H1 (cell line): ENCODE measurements around the gene SH3BP2. TPM values are rescaled to one million over a fixed set of nuclear protein-coding genes. Genes with fewer than 3 reads are reported as not detected.

Experiments used
- CTCF ChIA-PET: fragments of 300-600 bp; sonication (Branson Sonifier 250); formaldehyde crosslinking; loops from one replicate; lab custom pipeline; 2021; ENCODE audit not compliant: partially characterized antibody; lab: Charles Lee
- POLR2A ChIA-PET: fragments of 300-600 bp; sonication (Branson Sonifier 250); formaldehyde crosslinking; loops from one replicate; lab custom pipeline; 2021; ENCODE audit warnings: inconsistent platforms; ENCODE audit not compliant: partially characterized antibody; lab: Charles Lee
- DNase-seq, 2 experiments: peaks; one replicate each; pipeline versions ENCODE4 v3.0.0 to v3.0.0-alpha.2; 2010 to 2022; ENCODE audit warnings: low spot score in 2 of 2, low read depth in 1 of 2, mixed read lengths in 1 of 2
- FAIRE-seq: peaks from 2 replicates; lab custom pipeline; 2011; peaks lifted over from hg19 to GRCh38; lab: Jason Lieb, UNC
- H2AFZ ChIP-seq: 2 replicates; pipeline ENCODE4 v1.8.1; 2012; ENCODE audit warnings: low read length, inconsistent platforms
- H2AK5ac ChIP-seq: 2 replicates; pipeline ENCODE4 v1.6.1; 2013; ENCODE audit warnings: low read depth, low read length
- H2BK120ac ChIP-seq: replicated peaks from 2 replicates; pipeline ENCODE3; 2013; ENCODE audit warnings: low read depth, low read length, inconsistent platforms
- H2BK12ac ChIP-seq: 2 replicates; pipeline ENCODE4 v1.6.1; 2013; ENCODE audit warnings: low read depth, low read length
- H2BK15ac ChIP-seq: 2 replicates; pipeline ENCODE4 v1.6.1; 2013; ENCODE audit warnings: low read length
- H2BK20ac ChIP-seq: 2 replicates; pipeline ENCODE4 v1.6.1; 2013; ENCODE audit warnings: low read length
- H2BK5ac ChIP-seq: 2 replicates; pipeline ENCODE4 v1.6.1; 2013; ENCODE audit warnings: low read depth, low read length
- H3K14ac ChIP-seq: 2 replicates; pipeline ENCODE4 v1.6.1; 2013; ENCODE audit warnings: inconsistent platforms; ENCODE audit not compliant: insufficient read length
- H3K18ac ChIP-seq: 2 replicates; pipeline ENCODE4 v1.6.1; 2013; ENCODE audit warnings: low read length; ENCODE audit errors: extremely low read depth
- H3K23ac ChIP-seq: 2 replicates; pipeline ENCODE4 v1.6.1; 2013; ENCODE audit warnings: inconsistent platforms; ENCODE audit not compliant: insufficient read length
- H3K23me2 ChIP-seq: 2 replicates; pipeline ENCODE4 v1.6.1; 2013; ENCODE audit warnings: low read depth, low read length
- H3K27ac ChIP-seq: 2 replicates; pipeline ENCODE4 v1.6.1; 2011; ENCODE audit warnings: low read depth, low read length, inconsistent platforms
- H3K27me3 ChIP-seq, 4 experiments: replicated peaks in 1 of 4; 1 replicate in 1 of 4; 2 replicates in 3 of 4; pipeline versions ENCODE4 v1.6.1 to v1.8.1; 2011 to 2013; ENCODE audit warnings: low read length in 3 of 4, mild to moderate bottlenecking in 3 of 4, inconsistent platforms in 2 of 4, mixed read lengths in 2 of 4, moderate library complexity in 1 of 4; ENCODE audit not compliant: control insufficient read depth in 3 of 4, insufficient read depth in 3 of 4; ENCODE audit errors: extremely low read depth in 1 of 4
- H3K36me3 ChIP-seq, 4 experiments: 2 replicates each; pipeline versions ENCODE4 v1.6.1 to v1.8.1; 2011 to 2013; ENCODE audit warnings: mild to moderate bottlenecking in 4 of 4, low read length in 3 of 4, moderate library complexity in 2 of 4, control low read depth in 1 of 4, inconsistent platforms in 1 of 4; ENCODE audit not compliant: insufficient read depth in 4 of 4, control insufficient read depth in 2 of 4
- H3K4ac ChIP-seq: replicated peaks from 2 replicates; pipeline ENCODE3; 2013; ENCODE audit warnings: low read length, low read depth, mixed read lengths, inconsistent platforms; ENCODE audit not compliant: insufficient read length
- H3K4me1 ChIP-seq, 4 experiments: replicated peaks in 1 of 4; 1 replicate in 1 of 4; 2 replicates in 3 of 4; pipeline versions ENCODE4 v1.6.1 to v1.8.1; 2011 to 2013; ENCODE audit warnings: low read length in 3 of 4, inconsistent platforms in 2 of 4, mixed read lengths in 1 of 4; ENCODE audit not compliant: insufficient read depth in 4 of 4, control insufficient read depth in 3 of 4
- H3K4me2 ChIP-seq, 2 experiments: 2 replicates each; pipeline versions ENCODE4 v1.6.1 to v1.8.1; 2011 to 2013; ENCODE audit warnings: low read depth in 2 of 2, low read length in 2 of 2, control low read depth in 1 of 2, inconsistent platforms in 1 of 2, mild to moderate bottlenecking in 1 of 2; ENCODE audit not compliant: insufficient read depth in 1 of 2
- H3K4me3 ChIP-seq, 4 experiments: fragments of 200-600, 300-600 bp in 1 of 4; sonication (generic), shearing (Covaris generic), sonication (Bioruptor Twin) in 1 of 4; 2 replicates each; pipeline versions ENCODE4 v1.5.1 to v1.8.1; 2011 to 2016; ENCODE audit warnings: low read length in 4 of 4, low read depth in 3 of 4, control low read depth in 2 of 4, inconsistent platforms in 2 of 4, mild to moderate bottlenecking in 2 of 4, mixed read lengths in 1 of 4, moderate library complexity in 1 of 4; ENCODE audit not compliant: insufficient read depth in 2 of 4; ENCODE audit errors: extremely low read depth in 1 of 4
- H3K56ac ChIP-seq: replicated peaks from 2 replicates; pipeline ENCODE3; 2013; ENCODE audit warnings: low read depth, mild to moderate bottlenecking, mixed read lengths, low read length, inconsistent platforms; ENCODE audit not compliant: insufficient read length
- H3K79me1 ChIP-seq: 2 replicates; pipeline ENCODE4 v1.6.1; 2013; ENCODE audit warnings: low read depth, low read length, control low read depth
- H3K79me2 ChIP-seq, 2 experiments: 2 replicates each; pipeline versions ENCODE4 v1.6.1 to v1.8.1; 2012 to 2013; ENCODE audit warnings: low read length in 2 of 2, mild to moderate bottlenecking in 2 of 2, inconsistent platforms in 1 of 2; ENCODE audit not compliant: insufficient read depth in 2 of 2, control insufficient read depth in 1 of 2
- H3K9ac ChIP-seq, 4 experiments: replicated peaks in 1 of 4; 1 replicate in 1 of 4; 2 replicates in 3 of 4; pipeline versions ENCODE4 v1.6.1 to v1.8.1; 2011 to 2013; ENCODE audit warnings: low read depth in 3 of 4, low read length in 3 of 4, control low read depth in 2 of 4, mild to moderate bottlenecking in 2 of 4, moderate library complexity in 2 of 4, inconsistent platforms in 1 of 4; ENCODE audit errors: extremely low read depth in 1 of 4
- H3K9me3 ChIP-seq, 2 experiments: 2 replicates each; pipeline versions ENCODE4 v1.6.1 to v1.8.1; 2012 to 2013; ENCODE audit warnings: mild to moderate bottlenecking in 2 of 2, moderate library complexity in 2 of 2, control low read depth in 1 of 2, inconsistent platforms in 1 of 2, low read depth in 1 of 2, low read length in 1 of 2, mixed read lengths in 1 of 2; ENCODE audit not compliant: insufficient read depth in 2 of 2
- H4K20me1 ChIP-seq, 2 experiments: replicated peaks in 1 of 2; 2 replicates each; pipeline versions ENCODE3 to v1.8.1; 2011 to 2013; ENCODE audit warnings: inconsistent platforms in 2 of 2, low read length in 2 of 2, mild to moderate bottlenecking in 1 of 2; ENCODE audit not compliant: insufficient read depth in 2 of 2, control insufficient read depth in 1 of 2
- H4K5ac ChIP-seq: 2 replicates; pipeline ENCODE4 v1.6.1; 2013; ENCODE audit warnings: low read length, low read depth, mixed read lengths, inconsistent platforms; ENCODE audit not compliant: insufficient read length
- H4K8ac ChIP-seq: 2 replicates; pipeline ENCODE4 v1.8.0; 2013; ENCODE audit warnings: mild to moderate bottlenecking, moderate library complexity, low read length, inconsistent platforms; ENCODE audit not compliant: insufficient read depth; ENCODE audit errors: extremely low read depth
- H4K91ac ChIP-seq: replicated peaks from 2 replicates; pipeline ENCODE3; 2013; ENCODE audit warnings: low read length, mixed read lengths, inconsistent platforms; ENCODE audit not compliant: insufficient read length
- ASH2L ChIP-seq: fragments of 200-600, 300-600 bp; sonication (generic); IDR thresholded peaks from one replicate; pipeline ENCODE4 v1.7.1; 2017; ENCODE audit warnings: low read length
- EZH2 ChIP-seq: fragments of 200-600 bp; sonication (generic); IDR thresholded peaks from 2 replicates; pipeline ENCODE4 v1.7.1; 2012; ENCODE audit warnings: low read depth, mild to moderate bottlenecking, moderate library complexity, low read length, inconsistent platforms; ENCODE audit not compliant: severe bottlenecking
- HDAC2 ChIP-seq, 2 experiments: fragments of 300-600 bp in 1 of 2; sonication (generic) in 1 of 2; IDR thresholded peaks; 2 replicates each; pipeline ENCODE4 v1.6.1; 2011 to 2012; ENCODE audit warnings: low read depth in 2 of 2, low read length in 2 of 2, mild to moderate bottlenecking in 2 of 2, moderate library complexity in 2 of 2, borderline replicate concordance in 1 of 2, inconsistent platforms in 1 of 2
- HDAC6 ChIP-seq: IDR thresholded peaks from one replicate; pipeline ENCODE4 v1.7.1; 2012; ENCODE audit warnings: low read depth, mild to moderate bottlenecking, inconsistent platforms, low read length, moderate library complexity
- JUN ChIP-seq: IDR thresholded peaks from 2 replicates; pipeline ENCODE4 v1.6.1; 2011; ENCODE audit warnings: low read depth, mild to moderate bottlenecking, improper control_type of control experiment, low read length
- JUND ChIP-seq: IDR thresholded peaks from 2 replicates; pipeline ENCODE4 v1.6.1; 2011; ENCODE audit warnings: mild to moderate bottlenecking, improper control_type of control experiment, low read length
- NRF1 ChIP-seq: IDR thresholded peaks from 2 replicates; pipeline ENCODE4 v1.6.1; 2011; ENCODE audit warnings: mild to moderate bottlenecking, low read depth, low read length, improper control_type of control experiment
- POLR2AphosphoS5 ChIP-seq: IDR thresholded peaks from 2 replicates; pipeline ENCODE4 v1.6.1; 2011; ENCODE audit warnings: low read depth, low read length
- SAP30 ChIP-seq: fragments of 300-600 bp; sonication (generic); IDR thresholded peaks from 2 replicates; pipeline ENCODE4 v1.7.1; 2012; ENCODE audit warnings: low read length, moderate library complexity, mild to moderate bottlenecking, inconsistent platforms; ENCODE audit not compliant: insufficient read depth, insufficient replicate concordance
- SIX5 ChIP-seq: IDR thresholded peaks from 2 replicates; pipeline ENCODE4 v1.6.1; 2011; ENCODE audit warnings: mild to moderate bottlenecking, low read depth, low read length
- SP1 ChIP-seq: IDR thresholded peaks from 2 replicates; pipeline ENCODE4 v1.6.1; 2011; ENCODE audit warnings: low read depth, low read length
- TBP ChIP-seq: IDR thresholded peaks from 2 replicates; pipeline ENCODE4 v1.6.1; 2011; ENCODE audit warnings: low read depth, low read length, improper control_type of control experiment
- ZNF274 ChIP-seq: IDR thresholded peaks from 2 replicates; pipeline ENCODE4 v1.7.0; 2012; ENCODE audit warnings: low read length, borderline replicate concordance; ENCODE audit errors: extremely low read depth
- WGBS, 2 experiments: shearing (Covaris generic) in 1 of 2; methylation state at CpG; one replicate each; pipeline versions ENCODE4 v1.1.6 to v1.1.7; 2013 to 2015; ENCODE audit warnings: low lambda C conversion rate in 2 of 2, mixed read lengths in 2 of 2, inconsistent platforms in 1 of 2, low coverage in 1 of 2, missing lambda C conversion rate in 1 of 2; ENCODE audit not compliant: insufficient replicate concordance in 2 of 2, insufficient coverage in 1 of 2, insufficient read length in 1 of 2; ENCODE audit errors: extremely low coverage in 1 of 2, missing lambda C conversion rate in 1 of 2; 5-methylcytosine and 5-hydroxymethylcytosine counted together
- polyA plus RNA-seq, 7 experiments: library from polyadenylated mRNA; depleted of rRNA in 3 of 7; stranded (reverse) in 5 of 7; unstranded in 2 of 7; fragments of >200 nt in 5 of 7; fragments of 200-250 nt in 2 of 7; gene quantifications; 1 replicate in 5 of 7; 2 replicates in 1 of 7; 4 replicates in 1 of 7; pipeline versions ENCODE4 v1.2.1 to v1.2.3, GENCODE V29; 2011 to 2013; ENCODE audit warnings: missing spikeins in 2 of 7, mixed read lengths in 2 of 7
- total RNA-seq: library from RNA; stranded (reverse); fragmentation: NEBNext Ultra II Directional; extraction: Animal tissue kit (Norgen Biotek cat#: 25700); gene quantifications from 2 replicates; pipeline ENCODE4 v1.2.1, GENCODE V29; 2021
- TF ChIP-seq, protein P1 (sequence below): IDR thresholded peaks from 2 replicates; pipeline ENCODE4 v1.6.1; 2011; ENCODE audit warnings: low read depth, mild to moderate bottlenecking, low read length; ENCODE audit not compliant: insufficient read depth

The SH3BP2 gene
- total and polyA plus RNA-seq, 2 of the 8 experiments (the other 6 are each of a cell fraction or from before 2014, with no cell fraction given), result 27.4 to 31.4 TPM

- Histone ChIP-seq H3K23me2 (no peaks in the 10 kb centered on the region), H4K5ac (no peak overlapping the region), H2BK12ac (no peak overlapping the region), H3K4me1 (no peaks in the 10 kb centered on the region), H3K27me3 (no peaks in the 10 kb centered on the region), H2AK5ac (no peak overlapping the region), H3K36me3 (peaks cover 0 to 44% (median 32%) of the 10 kb centered on the region in 4 experiments), H2BK20ac (no peak overlapping the region), H2BK5ac (no peak overlapping the region), H3K23ac (no peak overlapping the region), H2BK15ac (no peak overlapping the region), H3K4me3 (no peak overlapping the region), H2AFZ (no peak overlapping the region), H3K27ac (no peak overlapping the region), H3K56ac (no peak overlapping the region), H4K91ac (no peak overlapping the region), H3K4me2 (no peak overlapping the region), H2BK120ac (no peak overlapping the region), H4K20me1 (peaks cover 0 to 16% of the 10 kb centered on the region in 2 experiments), H3K14ac (no peak overlapping the region), H3K9me3 (no peaks in the 10 kb centered on the region), H4K8ac (no peak overlapping the region; the same call in 1 of the 2 replicates), H3K79me1 (no peaks in the 10 kb centered on the region), H3K18ac (no peak overlapping the region), H3K4ac (no peak overlapping the region), H3K79me2 (no peaks in the 10 kb centered on the region), H3K9ac (no peak overlapping the region)
- DNase-seq, result no peak
- POLR2A ChIA-PET, result no interaction called here
- WGBS, 2 experiments, result 95% methylated on average over 18 of the region's 19 CpGs; no CpG with 5 or more reads in 1 of the 2 experiments
- CTCF ChIA-PET, result interaction anchor here (0.7 kb wide), 1 partner anchor 11 kb away, joined by 3 read pairs; no protein-coding TSS in a partner anchor
- FAIRE-seq, result no peak
- TF ChIP-seq TBP (no peak), HDAC6 (no peak), SP1 (no peak), ASH2L (no peak), POLR2AphosphoS5 (no peak), NRF1 (no peak), HDAC2 (IDR thresholded peaks at IDR 0.05; ENCODE audit: borderline replicate concordance in 1 of 2, low read depth in 2 of 2, low read length in 2 of 2) (no peak), JUN (no peak), EZH2 (no peak), SIX5 (no peak), SAP30 (no peak), ZNF274 (no peak), JUND (no peak)
- TF ChIP-seq, protein P1, sequence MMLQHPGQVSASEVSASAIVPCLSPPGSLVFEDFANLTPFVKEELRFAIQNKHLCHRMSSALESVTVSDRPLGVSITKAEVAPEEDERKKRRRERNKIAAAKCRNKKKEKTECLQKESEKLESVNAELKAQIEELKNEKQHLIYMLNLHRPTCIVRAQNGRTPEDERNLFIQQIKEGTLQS, result no peak
Observed at GRCh38 chr4:2829933-2830451, 37.1 kb downstream of the SH3BP2 start.
